HG02938 (cell line): ENCODE results near the gene FKBP1C.
A peak's percentile ranks its signal among the peaks of the same experiment; 100 is the strongest.
"Not testable (repeated sequence)": the region's sequence is repeated elsewhere in the genome, so short reads cannot be mapped to it uniquely, and the experiment has no call there.

Experiments used
- ATAC-seq: cut with Tn5 transposase; IDR thresholded peaks from one replicate; pipeline ENCODE4 v1.9.1; 2021; ENCODE audit warnings: mild to moderate bottlenecking, moderate library complexity; ENCODE audit not compliant: unreplicated experiment

The FKBP1C gene

DNA sequence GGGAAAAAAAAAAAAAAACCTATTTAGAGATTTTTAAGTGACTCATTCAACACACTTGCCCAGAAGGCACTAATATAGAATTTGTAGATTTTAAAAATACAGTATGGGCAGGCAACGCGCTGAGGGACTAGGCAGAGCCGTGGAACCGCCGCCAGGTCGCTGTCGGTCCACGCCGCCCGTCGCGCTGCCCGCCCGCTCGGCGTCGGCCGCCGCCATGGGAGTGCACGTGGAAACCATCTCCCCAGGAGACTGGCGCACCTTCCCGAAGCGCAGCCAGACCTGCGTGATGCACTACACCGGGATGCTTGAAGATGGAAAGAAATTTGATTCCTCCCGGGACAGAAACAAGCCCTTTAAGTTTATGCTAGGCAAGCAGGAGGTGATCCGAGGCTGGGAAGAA lies at the start of gene FKBP1C:
FKBP1C (plus strand) TSS at position 127 of the 400 bp plus-strand sequence.
- not testable (repeated sequence) for ATAC-seq

DNA sequence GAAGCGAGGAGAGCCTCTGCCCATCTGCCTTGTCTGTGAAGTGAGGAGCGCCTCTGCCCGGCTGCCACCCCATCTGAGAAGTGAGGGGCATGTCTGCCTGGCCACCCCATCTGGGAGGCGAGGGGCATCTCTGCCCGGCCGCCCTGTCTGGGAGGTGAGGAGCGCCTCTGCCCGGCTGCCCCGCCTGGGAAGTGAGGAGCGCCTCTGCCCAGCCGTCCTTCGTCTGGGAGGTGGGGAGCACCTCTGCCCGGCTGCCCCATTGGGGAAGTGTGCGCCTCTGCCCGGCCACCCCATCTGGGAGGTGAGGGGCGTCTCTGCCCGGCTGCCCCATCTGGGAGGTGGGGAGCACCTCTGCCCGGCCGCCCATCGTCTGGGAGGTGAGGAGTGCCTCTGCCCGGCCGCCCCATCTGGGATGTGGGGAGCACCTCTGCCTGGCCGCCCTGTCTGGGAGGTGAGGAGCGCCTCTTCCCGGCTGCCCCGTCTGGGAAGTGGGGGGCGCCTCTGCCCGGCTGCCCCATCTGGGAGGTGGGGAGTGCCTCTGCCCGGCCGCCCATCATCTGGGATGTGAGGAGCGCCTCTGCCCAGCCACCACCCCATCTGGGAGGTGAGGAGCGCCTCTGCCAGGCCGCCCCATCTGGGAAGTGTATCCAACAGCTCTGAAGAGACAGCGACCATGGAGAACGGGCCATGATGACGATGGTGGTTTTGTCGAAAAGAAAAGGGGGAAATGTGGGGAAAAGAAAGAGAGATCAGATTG lies 47.0 kb upstream of the FKBP1C start:
- ATAC-seq, result not testable (repeated sequence)

DNA sequence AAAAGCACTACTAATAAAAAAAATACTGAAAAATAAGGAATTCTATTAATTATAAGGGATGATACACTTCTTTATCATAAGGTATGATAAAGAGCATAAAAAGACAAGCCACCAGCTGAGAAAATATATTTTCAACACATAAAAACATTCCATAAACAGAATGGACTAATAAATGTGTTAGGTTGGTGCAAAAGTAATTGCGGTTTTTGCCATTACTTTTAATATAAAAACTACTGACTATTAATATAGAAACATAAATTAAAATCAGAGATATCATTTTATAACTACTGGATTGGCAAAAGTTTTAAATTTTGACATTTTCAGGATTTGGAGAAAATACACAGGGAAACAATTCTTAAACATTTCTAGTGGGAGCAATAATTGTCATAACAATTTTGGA lies 37.1 kb upstream of the FKBP1C start:
- no peak for ATAC-seq

- no peak for ATAC-seq
These were observed 35.1 kb upstream of the FKBP1C start for GRCh38 chr6:63176181-63176580.

DNA sequence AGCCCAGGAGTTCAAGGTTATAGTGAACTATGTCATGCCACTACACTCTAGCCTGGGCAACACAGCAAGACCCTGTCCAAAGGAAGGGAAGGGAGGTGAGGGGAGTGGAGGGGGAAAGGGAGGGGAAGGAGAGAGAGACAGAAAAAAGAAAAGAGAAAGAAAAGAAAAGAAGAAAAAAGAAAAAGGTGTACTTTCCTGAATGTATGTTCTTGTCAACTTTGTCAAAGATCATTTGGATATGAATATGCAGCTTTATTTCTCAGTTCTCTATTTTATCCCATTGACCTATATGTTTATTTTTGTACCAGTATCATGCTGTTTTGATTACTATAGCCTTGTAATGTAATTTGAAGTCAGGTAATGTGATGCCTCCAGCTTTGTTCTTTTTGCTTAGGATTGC lies 30.9 kb upstream of the FKBP1C start:
- no peak for ATAC-seq

GRCh38 chr6:63186970-63187369 lies 24.3 kb upstream of the FKBP1C start:
- no peak for ATAC-seq

- no peak for ATAC-seq
These were observed 22.4 kb upstream of the FKBP1C start for GRCh38 chr6:63188828-63189227.

GRCh38 chr6:63193324-63193723 lies 17.9 kb upstream of the FKBP1C start:
- no peak for ATAC-seq

DNA sequence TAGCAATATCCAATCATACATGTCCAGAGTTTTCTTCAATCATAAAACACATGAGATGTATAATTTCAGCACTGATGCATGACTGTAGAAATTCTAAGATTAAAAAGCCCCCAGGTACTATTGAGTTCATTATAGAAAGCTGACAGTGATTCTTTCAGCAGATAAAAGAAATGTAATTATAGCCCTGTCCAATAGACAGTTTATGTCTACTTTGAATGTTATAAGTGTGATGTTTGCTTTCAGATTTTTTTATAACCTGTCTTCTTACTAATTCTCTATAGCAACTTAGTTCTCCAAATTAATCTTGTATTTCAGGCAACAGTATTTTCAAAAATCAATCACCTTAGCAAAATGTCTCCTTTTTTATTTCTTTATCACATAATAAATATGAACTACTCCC lies 13.5 kb upstream of the FKBP1C start:
- no peak for ATAC-seq

DNA sequence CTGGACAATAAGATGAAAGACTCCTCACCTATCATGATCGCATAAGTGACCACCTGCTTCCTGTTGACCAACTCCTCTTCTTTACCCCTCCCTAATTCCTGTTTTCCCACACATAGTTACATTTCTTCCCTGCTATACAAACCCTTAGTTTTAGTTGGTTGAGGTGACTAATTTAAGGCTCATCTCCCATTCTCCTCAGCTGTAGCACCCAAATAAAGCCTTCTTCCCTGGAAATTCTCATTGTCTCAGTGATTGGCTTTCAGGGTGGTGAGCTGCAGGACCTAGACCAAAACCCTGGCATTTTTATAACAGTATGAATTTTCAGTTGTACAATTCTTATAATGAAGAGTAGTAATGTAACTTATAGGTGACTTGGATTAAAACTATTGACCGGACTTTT lies 2.1 kb downstream of the FKBP1C start:
- no peak for ATAC-seq

- no peak for ATAC-seq
These were observed 3.5 kb downstream of the FKBP1C start for GRCh38 chr6:63214816-63215215.

DNA sequence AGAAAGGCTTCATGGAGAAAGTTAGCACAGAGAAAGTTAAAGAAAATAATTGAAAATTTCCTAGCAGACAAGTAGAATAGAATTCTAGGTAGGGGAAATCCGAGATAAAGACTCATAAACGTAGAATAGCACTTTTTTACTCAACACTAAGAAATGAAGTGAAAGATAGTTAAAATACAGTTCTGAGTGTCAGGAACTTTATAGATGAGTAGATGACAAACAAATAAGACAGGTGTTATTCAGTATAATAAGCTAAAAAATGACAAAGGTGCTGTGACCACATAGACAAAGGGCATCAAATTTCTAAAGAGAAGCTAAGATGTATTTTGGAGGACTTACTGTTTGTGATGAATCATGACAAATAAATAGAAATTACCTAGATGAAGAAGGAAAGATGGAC lies 12.9 kb downstream of the FKBP1C start:
- ATAC-seq, result no peak

GRCh38 chr6:63225987-63226386 lies 14.7 kb downstream of the FKBP1C start:
- ATAC-seq, result not testable (repeated sequence)

- not testable (repeated sequence) for ATAC-seq
These were observed 16.9 kb downstream of the FKBP1C start for GRCh38 chr6:63227928-63228894.

DNA sequence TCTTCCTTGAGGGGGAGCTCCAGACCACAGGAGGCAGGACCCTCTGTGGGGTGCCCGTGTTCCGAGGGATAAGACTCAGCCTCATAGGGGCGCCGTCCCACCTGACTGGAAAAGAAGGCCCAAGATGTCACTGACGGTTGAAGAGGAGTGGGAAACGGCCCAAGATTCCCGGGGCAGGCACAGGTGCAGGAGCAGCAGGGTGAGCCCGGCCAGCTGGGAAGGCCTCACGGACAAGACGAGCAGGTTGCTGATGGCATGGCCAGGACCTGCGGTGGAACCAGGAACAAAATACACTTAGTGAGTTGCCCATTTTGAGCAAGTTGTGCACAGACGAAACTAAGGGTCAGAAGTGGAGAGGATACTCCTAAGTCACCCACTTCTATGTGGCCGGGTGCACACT lies 18.8 kb downstream of the FKBP1C start:
- ATAC-seq, result not testable (repeated sequence)

DNA sequence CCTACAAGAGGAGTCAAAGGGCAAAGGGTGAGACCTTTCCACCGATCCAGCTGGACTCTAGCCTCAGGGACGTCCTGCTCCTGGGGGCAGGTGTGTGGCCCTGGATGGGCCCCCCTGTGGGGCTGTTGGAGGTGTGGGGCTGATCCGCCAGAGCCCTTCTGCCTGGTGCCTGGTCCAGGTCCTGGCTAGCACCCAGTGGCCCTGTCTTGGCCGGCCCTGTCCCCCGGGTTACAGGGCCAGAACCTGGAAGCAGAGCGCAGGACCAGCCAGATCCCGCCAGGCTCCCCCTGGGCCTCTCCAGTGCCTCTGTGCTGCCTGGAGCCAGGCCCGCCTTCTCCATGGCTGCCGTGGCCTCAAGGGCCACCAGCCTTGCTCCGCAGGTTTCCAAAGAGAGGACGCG lies 19.2 kb downstream of the FKBP1C start:
- ATAC-seq, result not testable (repeated sequence)

DNA sequence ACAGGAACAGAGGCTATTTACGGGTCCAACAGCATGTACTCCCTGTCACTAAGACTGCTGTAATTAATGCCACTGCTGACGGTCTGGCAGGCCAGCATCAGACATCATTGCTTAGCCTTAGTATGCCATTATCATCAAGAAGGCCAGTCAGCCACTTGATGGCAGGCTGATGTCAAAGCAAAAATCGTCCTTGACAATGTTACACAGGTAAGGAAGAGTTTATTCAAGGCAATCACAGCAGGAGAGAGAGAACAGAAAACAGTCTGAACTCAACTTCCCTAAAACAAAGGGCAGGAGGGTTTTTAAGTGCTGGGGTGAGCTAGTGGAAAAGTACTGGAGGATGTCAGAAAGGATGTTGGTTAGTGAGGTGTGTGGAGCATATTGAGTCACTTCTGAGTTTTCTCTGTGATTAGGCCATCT lies 25.1 kb downstream of the FKBP1C start:
- ATAC-seq, result peak; percentile 62

DNA sequence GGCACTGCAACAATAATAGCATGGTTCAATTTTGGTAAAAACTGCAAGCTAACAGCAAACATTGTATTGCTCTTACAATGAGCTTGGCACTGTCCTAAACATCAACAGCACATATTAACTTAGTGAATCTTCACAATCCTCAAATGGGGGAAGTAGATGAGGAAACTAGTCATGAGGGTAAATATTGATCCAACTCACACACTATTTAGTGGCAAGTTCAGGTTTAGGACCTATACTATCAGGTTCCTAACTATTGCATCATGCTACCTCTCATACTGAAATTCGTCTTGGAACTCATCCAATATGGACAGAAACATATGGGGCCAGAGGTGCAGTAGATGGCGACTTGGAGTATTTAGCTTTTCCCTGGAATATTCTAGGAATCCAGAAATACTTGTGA lies 34.2 kb downstream of the FKBP1C start:
- ATAC-seq, result no peak

GRCh38 chr6:63245909-63246308 lies 34.6 kb downstream of the FKBP1C start:
- ATAC-seq, result peak; percentile 74

GRCh38 chr6:63246581-63246980 lies 35.3 kb downstream of the FKBP1C start:
- ATAC-seq, result no peak

GRCh38 chr6:63249875-63250482 lies 38.7 kb downstream of the FKBP1C start:
- ATAC-seq, result no peak
